Body of pancreas (tissue), 4 donors: ENCODE data around the gene PSD4.

Experiments used
- CTCF ChIP-seq, 7 experiments: fragments of 450-650 bp in 4 of 7; fragments of 200-600 bp in 3 of 7; sonication (generic) in 3 of 7; IDR thresholded peaks; one replicate each; pipeline ENCODE4 v1.5.1; 2016 to 2019; ENCODE audit warnings: antibody characterized with exemption in 7 of 7
- POLR2A ChIP-seq, 3 donors: fragments of 450-650 bp; IDR thresholded peaks; one replicate each; pipeline ENCODE4 v1.6.1; 2016; ENCODE audit warnings: antibody characterized with exemption in 3 of 3, mild to moderate bottlenecking in 2 of 3

GRCh38 chr2:113169586-113169985 is 4.2 kb upstream of the PSD4 start:
- no peak for TF ChIP-seq CTCF (IDR thresholded peaks at IDR 0.05)
- TF ChIP-seq POLR2A (IDR thresholded peaks at IDR 0.05) = no peak
